ENCODE measurements around the gene MUC13. TPM values are rescaled to one million over a fixed set of nuclear protein-coding genes. Genes with fewer than 3 reads are reported as not detected.

The MUC13 gene
- total RNA-seq, 4 donors from 2014 or later, result 0.46 TPM; not detected in 3

DNA sequence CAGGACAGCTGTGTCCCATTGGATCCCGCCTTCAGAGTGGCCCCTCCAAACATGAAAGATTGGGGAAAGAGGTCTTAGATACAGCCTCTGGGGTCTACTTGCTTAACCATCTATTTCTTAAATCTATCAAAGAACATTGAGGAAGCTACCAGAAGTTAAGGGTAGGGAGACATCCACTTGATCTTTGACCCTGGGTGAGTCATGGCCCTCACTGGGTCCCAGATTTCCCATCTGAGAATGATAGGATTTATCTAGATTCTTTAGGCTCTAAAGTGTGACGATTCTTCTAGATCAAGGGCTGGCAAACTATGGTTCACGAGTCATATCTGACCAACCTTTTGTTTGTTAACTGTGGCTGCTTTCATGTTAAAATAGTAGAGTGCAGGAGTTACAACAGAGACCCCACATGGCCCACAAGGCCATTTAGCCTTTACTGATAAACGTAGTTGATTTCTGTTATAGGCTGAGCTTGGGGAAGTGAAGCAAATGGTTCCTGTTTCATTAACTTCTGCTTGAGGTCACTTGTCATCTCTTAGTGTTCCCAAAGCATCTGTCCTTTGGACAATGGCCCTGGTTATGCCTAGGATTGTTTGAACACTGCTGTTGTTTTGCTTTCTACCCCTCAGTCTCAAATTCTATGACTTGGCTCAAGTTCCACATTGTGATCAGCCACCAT lies 8.0 kb downstream of the MUC13 start:
- H3K4me3 ChIP-seq, result no peak overlapping the region
- DNase-seq (ENCODE audit: extremely low spot score), result no peak
- 96% methylated on average over 2 of the region's 4 CpGs for whole genome bisulfite sequencing
- no peak overlapping the region for H3K27ac ChIP-seq (replicated peaks in 1 of 4)
- H3K27me3 ChIP-seq, result no peaks in the 10 kb centered on the region
- no peaks in the 10 kb centered on the region for H3K9me3 ChIP-seq
- no peak for TF ChIP-seq POLR2AphosphoS5 (IDR thresholded peaks at IDR 0.05)
- no peak for TF ChIP-seq EP300 (IDR thresholded peaks at IDR 0.05)
- intact Hi-C loops (cut with DNase I), result loop anchor here (5.0 to 10.0 kb wide), 2 partner anchors 511 to 658 kb away; no protein-coding TSS in a partner anchor
- H3K36me3 ChIP-seq, result no peaks in the 10 kb centered on the region
- peaks cover 0 to 13% (median 2%) of the 10 kb centered on the region in 4 donors for H3K4me1 ChIP-seq

DNA sequence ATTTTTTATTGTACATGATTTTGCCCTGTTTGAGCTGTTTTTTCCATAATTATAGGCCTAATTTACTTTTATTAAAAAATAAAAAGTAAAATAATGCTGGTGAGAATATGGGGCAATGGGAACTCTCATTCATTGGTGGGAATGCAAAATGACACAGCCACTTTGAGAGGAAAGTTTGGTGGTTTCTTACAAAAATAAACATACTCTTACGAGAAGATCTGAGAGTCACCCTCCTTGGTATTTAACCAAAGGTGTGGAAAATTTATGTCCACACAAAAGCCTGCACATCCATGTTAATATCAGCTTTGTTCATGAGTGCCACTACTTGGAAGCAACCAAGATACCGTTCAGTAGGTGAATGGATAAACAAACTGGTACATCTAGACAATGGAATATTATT lies 9.8 kb downstream of the MUC13 start:
- TF ChIP-seq, protein P1, sequence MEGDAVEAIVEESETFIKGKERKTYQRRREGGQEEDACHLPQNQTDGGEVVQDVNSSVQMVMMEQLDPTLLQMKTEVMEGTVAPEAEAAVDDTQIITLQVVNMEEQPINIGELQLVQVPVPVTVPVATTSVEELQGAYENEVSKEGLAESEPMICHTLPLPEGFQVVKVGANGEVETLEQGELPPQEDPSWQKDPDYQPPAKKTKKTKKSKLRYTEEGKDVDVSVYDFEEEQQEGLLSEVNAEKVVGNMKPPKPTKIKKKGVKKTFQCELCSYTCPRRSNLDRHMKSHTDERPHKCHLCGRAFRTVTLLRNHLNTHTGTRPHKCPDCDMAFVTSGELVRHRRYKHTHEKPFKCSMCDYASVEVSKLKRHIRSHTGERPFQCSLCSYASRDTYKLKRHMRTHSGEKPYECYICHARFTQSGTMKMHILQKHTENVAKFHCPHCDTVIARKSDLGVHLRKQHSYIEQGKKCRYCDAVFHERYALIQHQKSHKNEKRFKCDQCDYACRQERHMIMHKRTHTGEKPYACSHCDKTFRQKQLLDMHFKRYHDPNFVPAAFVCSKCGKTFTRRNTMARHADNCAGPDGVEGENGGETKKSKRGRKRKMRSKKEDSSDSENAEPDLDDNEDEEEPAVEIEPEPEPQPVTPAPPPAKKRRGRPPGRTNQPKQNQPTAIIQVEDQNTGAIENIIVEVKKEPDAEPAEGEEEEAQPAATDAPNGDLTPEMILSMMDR (IDR thresholded peaks at IDR 0.05), result no peak
- TF ChIP-seq EP300 (IDR thresholded peaks at IDR 0.05) (no peak), POLR2A (IDR thresholded peaks at IDR 0.05; ENCODE audit: low read depth) (no peak), POLR2AphosphoS5 (IDR thresholded peaks at IDR 0.05) (no peak)
- intact Hi-C loops (cut with DNase I), result loop anchor here (5.0 to 10.0 kb wide), 2 partner anchors 513 to 660 kb away; no protein-coding TSS in a partner anchor
- 79% methylated on average over 2 of the region's 2 CpGs for WGBS
- no peak overlapping the region for H3K4me3 ChIP-seq
- H3K36me3 ChIP-seq, result no peaks in the 10 kb centered on the region
- no peaks in the 10 kb centered on the region for H3K9me3 ChIP-seq
- no peak for DNase-seq (ENCODE audit: extremely low spot score)
- H3K27ac ChIP-seq (replicated peaks in 1 of 4), result no peak overlapping the region
- H3K27me3 ChIP-seq, result no peaks in the 10 kb centered on the region
- H3K4me1 ChIP-seq, result peaks cover 0 to 6% (median under 1%) of the 10 kb centered on the region in 4 donors

DNA sequence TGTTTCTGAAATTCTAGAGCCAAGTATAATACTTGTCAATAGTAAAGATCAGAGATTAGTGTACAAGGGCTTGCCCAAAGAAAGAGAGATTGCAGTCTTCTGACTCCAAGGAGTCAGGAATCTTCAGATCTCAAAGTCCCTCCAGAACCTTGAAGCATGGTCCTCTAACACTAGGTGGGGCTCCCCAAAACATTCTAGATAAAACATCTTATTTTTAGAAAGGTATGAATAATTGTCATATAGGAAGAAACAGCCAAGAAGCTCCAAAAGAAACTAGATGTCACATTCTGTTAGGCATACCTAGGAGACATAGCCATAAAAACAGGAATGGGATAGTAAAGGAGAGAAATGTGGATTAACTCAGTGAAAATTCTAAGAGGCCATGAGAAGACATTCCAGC lies 10.7 kb downstream of the MUC13 start:
- H3K9me3 ChIP-seq, result no peaks in the 10 kb centered on the region
- H3K36me3 ChIP-seq, result no peaks in the 10 kb centered on the region
- intact Hi-C loops (cut with DNase I), result loop anchor here (10.0 kb wide), 1 partner anchor 661 kb away; no protein-coding TSS in a partner anchor
- TF ChIP-seq EP300 (IDR thresholded peaks at IDR 0.05) (no peak), POLR2A (IDR thresholded peaks at IDR 0.05; ENCODE audit: low read depth) (no peak), POLR2AphosphoS5 (IDR thresholded peaks at IDR 0.05) (no peak)
- TF ChIP-seq, protein P1 (IDR thresholded peaks at IDR 0.05), result no peak
- H3K4me1 ChIP-seq, result no peaks in the 10 kb centered on the region
- H3K27ac ChIP-seq (replicated peaks in 1 of 4), result no peak overlapping the region
- no peak overlapping the region for H3K4me3 ChIP-seq
- H3K27me3 ChIP-seq, result no peaks in the 10 kb centered on the region
- DNase-seq (ENCODE audit: extremely low spot score), result no peak

DNA sequence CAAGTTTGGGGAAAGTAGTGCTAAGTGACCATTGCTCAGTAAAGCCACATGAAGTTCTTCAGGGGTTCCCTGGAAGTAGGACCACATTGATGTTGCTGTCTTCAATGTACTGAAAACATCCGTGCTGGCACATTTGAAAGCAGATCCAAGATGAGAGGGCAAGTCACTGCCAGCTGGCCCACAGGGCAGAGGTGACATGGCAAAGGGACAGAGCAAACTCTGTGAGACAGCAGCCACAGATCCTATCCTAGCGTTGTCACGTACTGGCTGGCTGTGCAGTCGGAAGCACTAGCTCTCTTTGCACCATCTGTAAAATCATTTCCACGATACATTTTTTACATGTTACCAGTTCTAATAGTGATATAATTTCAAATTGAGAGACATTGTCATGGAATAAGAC lies 13.8 kb downstream of the MUC13 start:
- Histone ChIP-seq H3K27me3 (no peaks in the 10 kb centered on the region), H3K4me1 (no peaks in the 10 kb centered on the region), H3K36me3 (no peaks in the 10 kb centered on the region), H3K27ac (replicated peaks in 1 of 4) (no peak overlapping the region), H3K4me3 (no peak overlapping the region), H3K9me3 (no peaks in the 10 kb centered on the region)
- 93% methylated on average over 5 of the region's 5 CpGs for WGBS
- DNase-seq (ENCODE audit: extremely low spot score), result no peak
- TF ChIP-seq POLR2A (IDR thresholded peaks at IDR 0.05; ENCODE audit: low read depth), result no peak
- TF ChIP-seq POLR2AphosphoS5 (IDR thresholded peaks at IDR 0.05), result no peak
- TF ChIP-seq, protein P1 (IDR thresholded peaks at IDR 0.05), result no peak
- no peak for TF ChIP-seq EP300 (IDR thresholded peaks at IDR 0.05)
- intact Hi-C loops (cut with DNase I), result loop anchor here (10.0 kb wide), 1 partner anchor 664 kb away; no protein-coding TSS in a partner anchor

DNA sequence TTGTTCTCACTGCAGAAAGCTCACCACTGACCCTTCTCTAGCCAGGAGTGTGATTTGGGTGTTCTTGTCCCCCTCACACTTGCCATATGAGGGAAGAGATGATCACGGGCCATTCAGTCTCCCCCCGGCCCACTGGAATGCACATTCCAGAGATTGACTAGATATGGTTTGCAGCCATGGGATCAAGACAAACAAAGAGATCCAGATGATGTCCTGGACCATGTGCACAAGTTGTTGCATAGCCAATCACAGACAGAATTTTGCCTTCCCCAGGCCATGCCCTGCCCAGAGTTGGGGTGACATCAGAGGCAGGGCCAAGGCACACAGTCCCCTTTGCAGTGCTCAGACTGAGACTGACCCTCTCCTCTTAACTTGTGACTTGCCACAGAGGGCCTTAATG lies 14.8 kb downstream of the MUC13 start:
- no peaks in the 10 kb centered on the region for H3K9me3 ChIP-seq
- no peaks in the 10 kb centered on the region for H3K27me3 ChIP-seq
- H3K27ac ChIP-seq (replicated peaks in 1 of 4), result no peak overlapping the region
- H3K4me1 ChIP-seq, result no peaks in the 10 kb centered on the region
- H3K36me3 ChIP-seq, result no peaks in the 10 kb centered on the region
- 13% methylated on average over 2 of the region's 2 CpGs for WGBS
- no peak for DNase-seq (ENCODE audit: extremely low spot score)
- TF ChIP-seq POLR2AphosphoS5 (IDR thresholded peaks at IDR 0.05) (no peak), EP300 (IDR thresholded peaks at IDR 0.05) (no peak), POLR2A (IDR thresholded peaks at IDR 0.05; ENCODE audit: low read depth) (no peak)
- TF ChIP-seq, protein P1 (IDR thresholded peaks at IDR 0.05), result no peak
- intact Hi-C loops (cut with DNase I), result loop anchor here (10.0 kb wide), 1 partner anchor 665 kb away; no protein-coding TSS in a partner anchor
- H3K4me3 ChIP-seq, result no peak overlapping the region

Data from esophagus muscularis mucosa (tissue), 4 donors.